HG03439 (cell line): Measurements from ENCODE around the gene VPS35L.

ENCODE experiments used
- ATAC-seq: cut with Tn5 transposase; IDR thresholded peaks from one replicate; pipeline ENCODE4 v1.9.1; 2021; ENCODE audit warnings: mild to moderate bottlenecking, moderate library complexity; ENCODE audit not compliant: unreplicated experiment

VPS35L gene

DNA sequence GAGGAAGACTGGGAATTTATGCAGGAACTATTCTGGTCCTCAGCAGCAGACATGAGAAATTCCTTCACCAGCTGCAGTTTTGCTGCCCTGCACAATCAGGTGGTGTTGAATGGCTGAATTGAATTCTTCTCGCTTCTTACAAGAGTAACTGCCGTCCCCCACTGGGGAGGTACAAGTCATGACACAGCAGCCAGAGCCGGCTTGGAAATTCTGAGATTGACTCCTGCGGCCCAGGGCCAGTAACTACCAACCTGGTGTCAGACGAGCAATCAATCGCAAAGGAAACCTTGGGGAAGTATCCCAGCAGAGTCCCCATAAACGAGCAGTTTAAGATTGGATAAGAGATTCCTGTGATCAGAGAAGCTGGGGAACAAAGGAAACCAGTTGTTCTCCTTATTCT, 131.8 kb downstream of the VPS35L start:
- no peak for ATAC-seq

DNA sequence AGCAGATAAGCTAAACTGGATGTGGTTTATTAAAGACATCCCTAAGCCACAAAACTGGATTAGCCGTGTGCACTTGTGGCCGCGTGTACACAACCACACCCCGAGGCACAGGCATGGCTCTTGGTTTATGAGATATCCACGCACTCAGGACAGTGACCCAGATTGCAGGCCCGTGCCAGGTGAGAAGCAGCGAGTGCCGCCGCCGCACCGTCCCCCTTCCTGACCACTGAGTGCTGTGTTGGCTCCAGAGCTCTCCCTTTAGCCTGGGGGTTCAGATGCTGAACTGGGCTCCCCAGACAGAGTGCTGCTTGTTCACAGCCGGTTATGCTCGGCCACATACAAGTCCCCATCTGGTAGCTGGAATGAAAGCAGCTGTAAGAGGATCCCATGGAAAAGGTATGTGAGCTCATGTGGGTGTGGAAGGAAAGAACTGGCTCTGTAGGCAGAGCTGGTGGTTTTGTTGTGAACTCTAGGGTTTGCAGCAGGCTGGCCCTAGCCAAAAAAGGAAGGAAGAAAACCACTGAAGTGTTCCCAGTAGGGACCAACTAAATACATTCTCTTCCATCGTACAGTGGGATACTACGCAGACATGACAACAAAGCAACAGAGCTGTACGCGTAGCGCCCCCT, 133.0 kb downstream of the VPS35L start:
- no peak for ATAC-seq

DNA sequence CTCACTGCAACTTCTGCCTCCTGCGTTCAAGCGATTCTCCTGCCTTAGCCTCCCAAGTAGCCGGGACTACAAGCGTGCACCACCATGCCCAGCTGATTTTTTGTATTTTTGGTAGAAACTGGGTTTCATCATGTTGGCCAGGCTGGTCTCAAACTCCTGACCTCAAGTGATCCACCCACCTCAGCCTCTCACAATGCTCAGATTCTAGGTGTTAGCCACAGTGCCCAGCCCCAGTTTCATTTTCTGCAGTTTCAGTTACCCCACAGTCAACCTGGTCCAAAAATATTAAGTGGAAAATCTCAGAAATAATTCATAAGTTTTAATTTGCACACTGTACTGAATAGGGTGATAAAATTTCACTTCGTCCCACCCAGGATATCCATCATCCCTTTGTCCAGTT, 133.8 kb downstream of the VPS35L start:
- ATAC-seq = no peak

DNA sequence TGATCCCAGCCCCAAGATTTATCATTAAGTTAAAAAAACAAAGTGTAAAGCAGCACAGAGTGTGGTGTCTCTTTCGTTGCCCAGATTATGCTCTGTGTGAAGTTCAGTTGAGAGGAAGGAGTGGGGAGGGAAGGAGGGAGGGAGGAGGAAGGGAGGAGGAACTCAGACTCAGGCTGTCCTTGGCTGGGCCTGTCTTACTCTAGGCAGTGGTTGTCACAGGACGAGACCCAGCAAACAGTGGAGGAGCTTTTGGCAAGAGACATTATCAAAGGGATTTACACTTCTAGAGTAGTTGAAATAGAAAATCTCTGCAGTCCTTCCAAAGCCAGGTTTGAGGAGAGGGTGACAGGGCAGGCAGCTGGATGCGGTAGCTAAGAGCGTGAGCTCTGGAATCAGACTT, 134.7 kb downstream of the VPS35L start:
- ATAC-seq = no peak

DNA sequence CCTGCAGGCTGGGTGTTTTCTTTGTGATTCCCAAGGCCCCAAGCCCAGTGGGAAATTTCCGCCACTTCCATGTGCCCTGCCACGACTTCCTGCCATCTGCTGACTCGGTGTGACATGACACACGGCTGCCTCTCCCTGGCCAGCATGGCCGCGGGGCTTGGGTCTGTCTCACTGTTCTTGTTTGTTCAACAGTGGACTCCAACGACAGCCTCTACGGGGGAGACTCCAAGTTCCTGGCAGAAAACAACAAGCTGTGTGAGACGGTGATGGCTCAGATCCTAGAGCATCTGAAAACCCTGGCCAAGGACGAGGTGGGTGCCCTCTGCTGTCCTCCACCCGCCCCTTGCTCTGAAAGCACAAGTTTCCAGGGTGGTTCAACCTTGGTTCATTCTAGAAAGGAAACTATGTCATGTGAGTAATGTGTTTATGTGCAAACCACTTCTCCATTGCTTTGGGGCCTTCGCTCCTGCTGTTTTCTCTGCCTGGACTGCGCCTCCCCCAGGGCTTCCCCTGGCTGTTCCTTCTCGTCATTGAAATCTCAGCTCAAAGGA, 135.7 kb downstream of the VPS35L start:
- ATAC-seq = no peak

DNA sequence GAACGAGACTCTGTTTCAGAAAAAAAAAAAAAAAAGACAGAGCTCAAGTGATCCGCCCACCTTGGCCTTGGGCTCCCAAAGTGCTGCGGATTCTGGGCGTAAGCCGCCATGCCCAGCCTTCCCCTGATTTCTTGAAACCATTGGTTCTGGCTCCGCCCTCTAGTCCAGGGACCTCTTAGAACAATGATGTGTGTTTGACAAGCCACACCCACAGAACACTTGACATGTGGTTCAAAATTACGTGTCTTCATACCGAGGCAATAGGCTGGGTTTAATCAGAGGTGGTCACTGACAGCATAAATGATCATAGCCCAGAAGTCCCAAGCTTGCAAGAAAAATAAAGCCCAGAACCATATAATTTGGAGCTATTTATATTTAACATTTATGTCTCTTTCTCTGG, 139.5 kb downstream of the VPS35L start:
- ATAC-seq = no peak

DNA sequence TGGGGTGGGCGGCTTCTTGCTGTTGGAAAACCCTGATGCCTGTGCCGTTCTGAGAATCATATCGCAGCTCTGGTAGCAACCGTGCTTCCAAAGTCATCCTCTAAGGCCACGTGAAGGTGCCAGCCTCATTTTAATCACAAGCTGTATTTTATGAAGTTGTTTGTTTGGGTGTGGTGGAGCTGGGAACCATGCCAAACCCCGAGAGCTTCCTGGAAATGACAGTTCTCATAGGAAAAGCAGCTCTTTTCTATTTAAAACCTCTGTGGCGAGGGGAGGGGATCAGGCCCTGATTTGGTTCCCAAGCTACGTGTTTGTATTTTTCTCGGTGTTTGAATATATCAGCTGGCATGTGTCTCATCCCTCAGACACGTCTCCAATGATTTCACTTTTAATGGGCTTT, 140.8 kb downstream of the VPS35L start:
- ATAC-seq = no peak

DNA sequence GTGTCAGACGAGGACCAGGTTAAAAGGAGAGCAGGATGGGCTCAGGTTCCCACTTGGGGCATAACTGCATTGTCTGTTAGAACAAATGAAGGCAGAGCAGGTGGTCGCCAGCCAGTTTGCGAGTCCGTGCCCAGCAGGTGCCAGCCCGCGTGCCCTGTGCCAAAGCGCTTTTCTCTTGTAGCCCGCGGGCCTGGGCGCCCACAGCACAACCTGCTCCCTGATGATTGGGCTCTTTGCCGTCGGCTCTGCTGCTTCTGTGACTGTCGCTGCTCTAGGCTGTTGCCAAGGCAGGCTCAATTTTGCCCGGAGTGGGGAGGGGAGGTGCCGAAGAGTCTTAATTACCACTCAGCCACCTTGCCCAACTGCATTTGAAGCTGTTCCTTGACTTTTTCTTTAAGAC, 141.5 kb downstream of the VPS35L start:
- no peak for ATAC-seq

DNA sequence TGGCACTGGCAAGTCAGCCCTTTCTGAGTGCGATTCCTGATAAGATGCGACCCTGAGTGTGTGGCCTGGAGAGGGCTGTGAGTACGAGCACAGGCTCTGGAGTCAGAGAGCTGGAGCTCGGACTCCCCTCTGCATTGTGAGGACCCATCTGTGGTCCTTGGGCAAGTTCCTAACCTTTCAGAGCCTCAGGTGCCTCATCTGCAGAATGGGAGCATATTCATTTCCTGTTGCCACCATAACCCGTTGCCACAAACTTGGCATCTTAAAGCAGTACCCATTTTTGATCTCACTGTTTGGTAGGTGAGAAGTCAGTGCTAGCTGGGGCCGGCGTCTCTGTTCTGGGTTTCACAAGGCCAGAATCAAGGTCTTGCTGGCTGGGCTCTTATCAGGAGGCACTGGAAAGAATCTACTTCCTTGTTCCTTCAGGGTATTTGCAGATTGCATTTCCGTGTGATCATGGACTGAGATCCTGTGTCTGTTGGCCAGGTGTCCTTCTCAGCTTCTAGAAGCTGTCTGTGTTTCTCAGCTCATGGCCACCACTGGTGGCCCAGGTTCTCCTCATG, 142.3 kb downstream of the VPS35L start:
- ATAC-seq = no peak

DNA sequence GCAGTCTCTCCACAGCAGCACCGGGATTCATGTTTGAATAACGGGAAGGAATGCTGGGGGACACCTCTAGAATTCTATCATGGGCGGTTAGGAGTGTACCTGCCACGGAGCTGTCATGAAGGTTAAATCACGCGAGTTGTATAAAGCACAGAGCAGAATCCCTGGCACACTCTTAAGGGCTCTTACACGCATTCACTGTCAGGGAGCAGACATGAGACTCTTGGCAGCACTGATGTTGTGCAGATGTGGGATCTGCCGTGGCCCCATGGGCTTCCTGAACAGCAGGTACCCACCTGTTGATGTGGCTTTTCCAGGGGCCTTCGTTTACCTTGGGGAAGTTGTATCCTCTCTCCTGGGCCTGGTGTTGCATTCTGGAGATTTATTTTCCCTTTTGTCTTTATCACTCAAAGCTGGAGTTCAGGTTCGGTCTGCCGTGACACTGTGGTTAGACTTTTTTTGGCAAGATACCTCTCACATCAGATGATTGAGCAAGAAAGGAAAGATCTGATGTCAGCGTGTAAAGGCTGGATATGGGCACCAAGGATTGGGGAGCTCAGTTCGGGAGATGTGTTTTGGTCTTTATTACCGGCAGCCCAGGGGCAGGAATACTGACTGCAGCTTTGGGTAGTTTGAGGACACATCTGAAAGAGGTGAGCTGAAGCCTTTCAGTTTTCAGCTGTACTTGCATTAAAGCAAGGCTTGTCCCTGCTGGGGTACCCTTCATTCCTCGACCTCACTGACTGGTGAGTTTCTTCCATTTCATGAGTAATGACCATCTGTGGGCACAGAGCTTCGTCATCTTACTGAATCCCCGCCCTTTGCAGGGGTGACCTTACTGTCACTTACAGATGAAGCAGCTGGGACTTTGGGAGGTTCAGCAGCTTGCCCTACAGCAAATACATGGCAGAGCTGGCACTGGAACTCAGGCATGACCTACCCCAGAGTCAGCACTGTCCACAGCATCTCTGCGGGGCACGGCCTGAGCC, 143.3 kb downstream of the VPS35L start:
- no peak for ATAC-seq

DNA sequence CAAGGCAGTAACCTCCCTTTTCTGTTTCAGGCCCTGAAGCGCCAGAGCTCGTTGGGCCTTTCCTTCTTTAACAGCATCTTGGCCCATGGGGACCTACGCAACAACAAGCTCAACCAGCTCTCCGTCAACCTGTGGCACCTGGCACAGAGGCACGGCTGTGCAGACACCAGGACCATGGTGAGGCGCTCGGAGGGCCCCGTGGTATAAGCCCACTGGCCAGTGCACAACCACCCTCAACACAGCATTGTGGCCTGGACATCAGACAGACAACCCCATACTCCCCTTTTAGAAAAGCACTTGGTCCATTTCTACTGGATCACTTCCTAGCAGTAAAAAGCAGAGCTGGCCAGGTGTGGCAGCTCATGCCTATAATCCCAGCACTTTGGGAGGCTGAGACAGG, 144.0 kb downstream of the VPS35L start:
- no peak for ATAC-seq

DNA sequence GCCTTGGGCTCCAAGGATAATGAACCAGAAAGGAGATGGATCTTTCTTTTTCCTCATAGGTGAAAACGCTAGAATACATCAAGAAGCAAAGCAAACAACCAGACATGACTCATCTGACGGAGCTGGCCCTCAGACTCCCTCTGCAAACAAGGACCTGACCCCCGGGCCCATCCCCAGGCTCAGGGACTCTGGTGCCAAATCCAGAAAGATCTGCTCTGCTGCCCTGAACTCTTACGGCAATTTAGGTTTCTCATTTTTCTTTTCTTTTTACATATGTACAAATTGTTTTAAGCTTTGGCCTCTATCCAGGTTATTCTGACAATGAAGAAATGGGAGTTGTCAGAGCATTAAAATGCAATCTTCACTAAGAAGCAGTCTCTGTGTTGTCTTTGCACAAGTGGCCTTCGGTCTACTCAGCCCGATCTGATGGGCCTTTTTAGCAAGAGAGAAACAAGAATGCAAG, 144.8 kb downstream of the VPS35L start:
- no peak for ATAC-seq

DNA sequence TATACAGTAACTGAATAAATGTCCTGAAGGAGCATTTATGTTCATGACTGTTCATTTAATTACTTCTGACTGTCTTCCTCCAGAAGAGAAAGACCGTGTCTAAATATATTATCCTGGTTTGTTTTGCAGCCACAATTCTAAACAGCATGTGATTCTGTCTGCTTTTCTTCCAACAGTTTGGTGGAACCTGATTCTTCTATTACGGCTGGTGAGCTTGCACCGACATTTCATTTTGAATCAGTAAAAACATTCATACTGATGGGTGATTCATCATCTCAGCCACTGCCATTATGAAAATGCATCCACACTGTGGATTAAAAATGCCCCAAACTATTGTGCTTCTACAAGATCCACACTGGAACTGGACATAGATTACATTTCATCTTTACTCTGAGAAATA, 145.6 kb downstream of the VPS35L start:
- ATAC-seq = no peak

DNA sequence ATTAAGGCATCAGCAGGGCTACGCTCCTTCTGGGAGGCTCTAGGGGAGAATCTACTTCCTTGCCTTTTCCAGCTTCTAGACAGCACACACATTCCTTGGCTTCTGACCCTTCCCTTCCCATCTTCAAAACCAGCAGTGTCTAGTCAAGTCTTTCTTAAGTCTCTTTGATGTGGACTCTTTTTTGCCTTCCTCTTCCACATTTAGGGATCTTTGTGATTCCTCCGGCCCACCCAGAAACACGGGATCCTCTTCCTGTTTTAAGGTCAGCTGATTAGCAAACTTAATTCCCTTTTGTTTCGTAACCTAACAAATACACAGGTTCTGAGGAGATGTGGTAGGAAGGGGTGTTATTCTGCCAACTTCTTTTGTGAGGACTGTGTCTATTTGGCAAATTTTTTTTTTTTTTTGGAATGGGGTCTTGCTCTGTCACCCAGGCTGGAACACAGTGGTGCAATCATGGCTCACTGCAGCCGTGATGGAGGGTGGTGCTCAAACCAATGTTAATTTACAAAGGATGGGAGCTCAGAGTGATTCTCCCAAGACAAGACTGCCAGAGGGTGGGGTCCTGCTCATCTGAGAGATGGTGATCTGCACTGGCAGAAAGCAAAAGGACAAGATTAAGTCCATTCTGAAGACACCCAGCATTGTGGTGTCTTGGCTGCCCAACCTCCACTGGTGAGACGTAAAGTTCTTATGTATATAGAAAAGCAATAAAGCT, 147.8 kb downstream of the VPS35L start:
- ATAC-seq = no peak

DNA sequence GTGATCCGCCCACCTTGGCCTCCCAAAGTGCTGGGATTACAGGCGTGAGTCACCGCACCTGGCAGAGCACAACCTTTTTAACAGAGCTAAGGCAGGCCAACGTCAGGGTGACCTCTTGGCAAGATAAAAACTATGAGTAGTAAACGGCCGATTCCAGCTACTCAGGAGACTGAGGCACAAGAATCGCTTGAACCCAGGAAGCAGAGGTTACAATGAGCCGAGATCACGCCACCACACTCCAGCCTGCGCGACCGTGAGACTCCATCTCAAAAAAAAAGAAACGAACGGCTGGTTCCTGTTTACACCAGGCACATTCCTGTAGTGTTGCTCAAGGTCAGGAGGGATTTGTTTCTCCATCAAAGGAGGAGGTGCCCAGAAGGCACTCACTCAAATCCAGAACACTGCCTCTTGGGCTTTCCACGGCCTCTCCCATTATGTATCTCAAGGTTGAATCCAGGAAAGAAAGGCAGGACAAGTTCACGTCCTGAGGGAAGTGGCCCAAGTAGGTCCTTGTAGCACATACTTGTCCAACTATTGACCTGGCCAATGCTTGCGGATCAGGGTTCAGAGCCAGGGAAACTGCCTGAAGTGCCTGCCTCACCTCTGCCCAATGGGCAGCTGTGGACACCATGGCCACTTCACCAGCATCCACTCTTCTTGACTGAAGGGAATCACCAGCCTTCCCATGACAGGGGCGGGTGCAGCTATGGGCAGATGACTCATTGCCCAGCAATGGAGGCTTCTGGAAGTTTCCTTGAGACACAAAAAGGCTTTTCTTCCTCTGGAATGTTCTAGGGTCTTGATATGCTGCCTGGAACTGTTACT, 149.0 kb downstream of the VPS35L start:
- no peak for ATAC-seq

DNA sequence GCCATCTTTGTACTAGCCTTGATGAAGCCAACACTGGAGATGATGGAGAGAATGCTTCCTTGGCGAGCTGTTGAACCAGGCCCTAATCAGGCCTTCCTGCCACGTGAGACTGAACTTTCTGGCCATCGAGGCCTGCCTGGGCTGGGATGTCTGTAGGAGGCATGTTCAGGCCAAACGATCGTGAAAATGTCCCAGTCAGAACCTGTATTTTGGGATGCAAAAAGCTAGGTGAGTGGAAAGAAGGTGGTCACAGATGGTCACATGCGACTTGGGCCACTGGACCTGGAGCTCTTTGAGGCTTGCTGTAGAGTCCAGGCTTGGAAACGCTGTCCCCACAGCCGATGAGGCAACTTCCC, 149.6 kb downstream of the VPS35L start:
- no peak for ATAC-seq

DNA sequence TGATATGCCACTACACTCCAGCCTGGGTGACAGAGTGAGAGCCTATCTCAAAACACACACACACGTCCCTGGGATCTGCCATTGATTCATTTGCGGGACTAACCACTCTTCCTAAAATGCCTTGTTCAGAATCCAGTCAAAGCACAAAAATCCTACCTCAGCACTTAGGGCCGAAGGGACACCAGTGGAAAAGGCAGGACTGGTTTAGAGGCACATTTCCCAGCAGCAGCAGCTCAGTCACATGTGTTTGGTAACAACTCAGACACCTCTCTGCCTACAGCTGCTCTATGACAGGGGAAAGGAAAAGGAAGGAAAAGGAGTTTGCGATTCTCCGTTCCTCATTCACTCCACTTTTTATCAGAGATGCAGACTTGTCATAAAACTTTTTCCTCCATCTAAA, 150.3 kb downstream of the VPS35L start:
- no peak for ATAC-seq

DNA sequence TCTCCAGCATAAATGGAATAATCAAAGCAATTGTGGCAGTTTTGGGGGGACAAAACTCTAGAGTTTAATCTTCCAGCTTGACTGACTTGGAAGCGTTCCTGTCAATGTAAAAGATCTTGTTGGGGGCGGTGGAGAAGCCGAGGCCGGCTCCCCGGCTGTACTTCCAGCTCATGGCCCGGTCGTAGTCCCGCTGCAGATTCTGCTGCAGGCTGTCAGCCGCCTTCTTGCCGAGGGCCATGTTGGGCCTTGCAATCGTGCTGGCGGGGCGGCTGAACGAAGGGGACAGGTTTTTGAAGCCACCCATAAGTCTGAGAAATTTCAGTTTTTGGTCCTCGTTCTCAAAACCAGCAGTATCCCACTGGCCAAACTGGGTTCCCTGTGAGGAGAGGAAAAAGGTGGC, 151.3 kb downstream of the VPS35L start:
- ATAC-seq = no peak

DNA sequence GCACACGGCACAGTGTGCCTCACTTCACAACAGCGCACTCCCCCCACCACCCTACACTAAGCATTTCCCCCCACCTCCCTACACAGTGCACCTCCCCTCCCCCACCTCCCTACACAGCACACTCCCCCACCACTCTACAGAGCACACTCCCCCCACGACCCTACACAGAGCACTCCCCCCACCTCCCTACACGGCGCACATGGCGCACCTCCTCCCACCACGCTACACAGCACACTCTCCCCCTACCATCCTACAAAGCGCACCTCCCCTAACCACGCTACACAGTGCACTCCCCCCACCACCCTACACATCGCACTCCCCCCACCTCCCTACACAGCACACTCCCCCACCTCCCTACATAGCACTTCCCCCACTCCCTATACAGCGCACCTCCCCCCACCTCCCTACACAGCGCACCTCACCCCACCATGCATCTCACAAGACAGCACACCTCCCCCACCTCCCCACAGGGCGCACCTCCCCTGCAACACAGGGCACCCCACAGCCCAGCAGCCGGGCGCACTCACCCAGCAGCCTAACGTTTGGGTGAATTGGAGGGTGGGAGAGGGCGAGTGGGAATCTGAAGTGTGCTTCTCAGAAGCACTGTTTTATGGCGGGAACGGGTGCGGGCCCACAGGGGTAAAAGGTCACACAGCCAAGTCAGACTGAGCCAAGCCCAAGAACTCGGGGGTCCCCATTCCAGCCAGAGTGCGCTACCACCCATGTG, 152.2 kb downstream of the VPS35L start:
- ATAC-seq = no peak
